ENCODE results near the gene METTL27.
A peak's percentile ranks its signal among the peaks of the same experiment; 100 is the strongest.
"Not testable (repeated sequence)": the region's sequence is repeated elsewhere in the genome, so short reads cannot be mapped to it uniquely, and the experiment has no call there.

The METTL27 gene

DNA sequence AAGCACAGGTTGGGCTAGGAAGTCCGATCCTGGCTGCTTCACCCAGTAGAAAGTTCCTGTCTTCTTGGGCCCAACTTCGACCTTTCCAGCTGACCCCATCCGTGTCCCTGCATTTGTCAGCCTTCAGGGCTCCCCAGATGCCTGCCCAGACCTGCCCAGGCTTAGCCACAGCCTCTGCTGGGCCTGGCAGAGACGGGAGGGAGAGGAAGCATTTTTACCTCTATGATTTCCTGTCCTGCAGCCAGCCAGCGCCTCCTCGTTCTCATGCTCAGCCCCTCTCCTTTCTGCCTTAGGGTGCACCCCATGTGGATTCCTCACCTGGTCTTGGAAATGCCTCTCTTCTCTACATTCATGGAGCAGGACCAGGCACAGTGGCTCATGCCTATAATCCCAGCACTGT is 3.7 kb downstream of the METTL27 start:
- DNase-seq, result peak; percentile 14

DNA sequence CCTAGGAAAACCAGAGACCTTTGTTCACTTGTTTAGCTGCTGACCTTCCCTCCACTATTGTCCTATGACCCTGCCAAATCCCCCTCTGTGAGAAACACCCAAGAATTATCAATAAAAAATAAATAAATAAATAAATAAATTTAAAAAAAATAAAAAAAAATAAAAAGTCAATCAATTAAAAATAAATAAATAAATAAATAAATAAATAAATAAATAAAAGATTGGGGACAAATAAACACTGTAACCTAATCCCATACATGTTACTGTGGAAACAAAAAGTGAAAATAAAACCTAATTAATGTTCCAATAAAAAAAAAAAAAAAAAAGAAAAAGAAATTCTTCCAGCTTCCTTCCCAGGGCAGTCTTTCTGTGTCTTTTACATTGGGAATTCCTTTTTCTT is 5.1 kb downstream of the METTL27 start:
- DNase-seq, result not testable (repeated sequence)

DNA sequence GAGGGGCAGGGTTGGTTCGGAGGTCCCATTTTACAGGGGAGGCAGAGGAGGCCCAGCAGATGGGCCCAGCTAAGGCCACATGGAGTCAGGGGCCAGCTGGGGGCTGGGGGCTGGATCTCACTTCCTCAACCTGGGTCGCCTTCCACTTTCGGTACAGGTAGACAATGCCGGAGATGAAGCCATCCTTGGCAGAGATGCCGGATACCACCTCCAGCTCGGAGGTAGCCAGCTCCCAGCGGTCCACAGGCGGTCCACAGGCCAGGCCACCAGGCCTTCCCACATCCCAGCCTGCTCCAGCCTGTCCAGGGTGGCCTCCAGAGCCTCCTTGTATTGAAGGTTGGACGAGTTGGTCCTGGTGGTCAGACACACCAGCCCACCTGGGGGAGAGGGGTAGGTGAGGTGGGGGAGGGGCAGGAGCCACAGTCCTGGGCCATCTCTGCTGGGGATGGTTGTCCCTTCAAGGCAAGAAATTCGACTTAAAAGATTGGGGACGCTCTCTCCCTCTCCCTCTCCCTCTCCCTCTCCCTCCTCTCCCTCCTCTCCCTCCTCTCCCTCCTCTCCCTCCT is 7.6 kb downstream of the METTL27 start:
- no peak for DNase-seq

DNA sequence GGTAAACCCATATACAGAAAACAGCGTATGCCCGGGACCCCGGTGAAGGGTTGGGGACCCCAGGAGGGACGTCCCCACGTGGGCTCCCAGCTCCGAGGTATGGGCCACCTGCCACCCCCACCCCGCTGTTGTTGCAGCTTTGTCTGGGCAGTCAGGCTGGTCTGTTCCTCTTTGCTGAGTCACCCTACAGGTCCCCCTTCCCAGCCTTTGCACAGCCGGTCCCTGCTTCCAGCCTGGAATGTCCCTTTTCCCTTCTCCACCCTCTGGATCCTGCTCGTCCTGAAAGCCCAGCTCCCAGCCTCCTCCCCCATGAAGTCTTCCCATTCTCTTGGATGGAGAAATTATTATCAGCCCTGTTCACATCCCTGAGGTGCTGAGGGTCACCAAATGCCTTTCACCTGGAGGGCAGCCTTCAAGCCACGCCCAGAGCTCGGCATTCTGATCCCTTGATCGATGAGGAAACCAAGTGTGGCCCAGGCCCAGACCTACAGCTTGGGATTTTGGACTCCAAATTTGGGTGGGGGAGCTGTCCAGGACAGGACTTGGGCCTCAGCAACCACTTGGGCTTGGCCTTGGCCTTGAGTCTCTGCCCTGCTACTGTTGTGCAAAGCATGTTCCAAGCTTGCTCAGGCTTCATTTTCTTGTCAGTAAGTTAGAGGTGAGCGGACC is 8.9 kb downstream of the METTL27 start:
- peak; percentile 61 for DNase-seq

DNA sequence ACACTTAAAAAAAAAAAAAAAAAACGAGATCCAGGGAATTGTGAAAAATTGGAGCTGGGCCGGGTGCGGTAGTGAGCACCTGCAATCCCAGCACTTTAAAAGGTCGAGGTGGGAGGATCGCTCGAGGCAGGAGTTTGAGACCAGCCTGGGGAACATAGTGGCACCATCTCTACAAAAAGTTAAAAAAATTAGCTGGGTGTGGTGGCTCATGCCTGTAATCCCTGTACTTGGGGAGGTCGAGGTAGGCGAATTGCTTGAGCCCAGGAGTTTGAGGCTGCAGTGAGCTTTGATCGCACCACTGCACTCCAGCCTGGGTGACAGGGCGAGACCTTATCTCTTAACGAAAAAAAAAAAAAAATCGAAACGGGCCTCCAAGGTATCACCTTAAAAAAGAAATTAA is 9.5 kb downstream of the METTL27 start:
- no peak for DNase-seq

DNA sequence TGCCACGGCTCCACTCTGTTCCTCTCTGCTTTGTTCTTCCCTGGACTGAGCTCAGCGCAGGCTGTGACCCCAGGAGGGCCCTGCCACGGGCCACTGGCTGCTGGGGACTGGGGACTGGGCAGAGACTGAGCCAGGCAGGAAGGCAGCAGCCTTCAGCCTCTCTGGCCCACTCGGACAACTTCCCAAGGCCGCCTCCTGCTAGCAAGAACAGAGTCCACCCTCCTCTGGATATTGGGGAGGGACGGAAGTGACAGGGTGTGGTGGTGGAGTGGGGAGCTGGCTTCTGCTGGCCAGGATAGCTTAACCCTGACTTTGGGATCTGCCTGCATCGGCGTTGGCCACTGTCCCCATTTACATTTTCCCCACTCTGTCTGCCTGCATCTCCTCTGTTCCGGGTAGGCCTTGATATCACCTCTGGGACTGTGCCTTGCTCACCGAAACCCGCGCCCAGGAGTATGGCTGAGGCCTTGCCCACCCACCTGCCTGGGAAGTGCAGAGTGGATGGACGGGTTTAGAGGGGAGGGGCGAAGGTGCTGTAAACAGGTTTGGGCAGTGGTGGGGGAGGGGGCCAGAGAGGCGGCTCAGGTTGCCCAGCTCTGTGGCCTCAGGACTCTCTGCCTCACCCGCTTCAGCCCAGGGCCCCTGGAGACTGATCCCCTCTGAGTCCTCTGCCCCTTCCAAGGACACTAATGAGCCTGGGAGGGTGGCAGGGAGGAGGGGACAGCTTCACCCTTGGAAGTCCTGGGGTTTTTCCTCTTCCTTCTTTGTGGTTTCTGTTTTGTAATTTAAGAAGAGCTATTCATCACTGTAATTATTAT is 10.3 kb downstream of the METTL27 start:
- peak; percentile 95 for DNase-seq

DNA sequence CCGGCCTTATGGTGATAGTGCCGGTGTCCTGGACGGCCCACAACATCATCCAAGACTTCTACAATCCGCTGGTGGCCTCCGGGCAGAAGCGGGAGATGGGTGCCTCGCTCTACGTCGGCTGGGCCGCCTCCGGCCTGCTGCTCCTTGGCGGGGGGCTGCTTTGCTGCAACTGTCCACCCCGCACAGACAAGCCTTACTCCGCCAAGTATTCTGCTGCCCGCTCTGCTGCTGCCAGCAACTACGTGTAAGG is 10.8 kb downstream of the METTL27 start:
- DNase-seq, result no peak

DNA sequence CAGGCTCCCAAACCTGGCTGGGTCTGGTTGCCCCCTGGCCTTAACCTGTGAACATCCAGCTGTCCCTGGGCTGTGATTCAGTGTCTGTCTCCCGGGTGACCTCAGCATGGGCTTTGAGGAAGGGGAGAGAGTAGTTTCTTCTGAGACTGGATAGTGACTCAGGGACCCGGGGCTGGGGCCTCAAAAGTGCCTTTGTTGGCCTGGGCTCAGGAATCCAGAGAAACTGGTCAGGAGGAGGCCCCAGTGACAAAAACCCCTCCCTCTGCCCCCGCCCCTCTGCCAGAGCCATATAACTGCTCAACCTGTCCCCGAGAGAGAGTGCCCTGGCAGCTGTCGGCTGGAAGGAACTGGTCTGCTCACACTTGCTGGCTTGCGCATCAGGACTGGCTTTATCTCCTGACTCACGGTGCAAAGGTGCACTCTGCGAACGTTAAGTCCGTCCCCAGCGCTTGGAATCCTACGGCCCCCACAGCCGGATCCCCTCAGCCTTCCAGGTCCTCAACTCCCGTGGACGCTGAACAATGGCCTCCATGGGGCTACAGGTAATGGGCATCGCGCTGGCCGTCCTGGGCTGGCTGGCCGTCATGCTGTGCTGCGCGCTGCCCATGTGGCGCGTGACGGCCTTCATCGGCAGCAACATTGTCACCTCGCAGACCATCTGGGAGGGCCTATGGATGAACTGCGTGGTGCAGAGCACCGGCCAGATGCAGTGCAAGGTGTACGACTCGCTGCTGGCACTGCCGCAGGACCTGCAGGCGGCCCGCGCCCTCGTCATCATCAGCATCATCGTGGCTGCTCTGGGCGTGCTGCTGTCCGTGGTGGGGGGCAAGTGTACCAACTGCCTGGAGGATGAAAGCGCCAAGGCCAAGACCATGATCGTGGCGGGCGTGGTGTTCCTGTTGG is 11.4 kb downstream of the METTL27 start, which contains the start of gene CLDN4:
CLDN4 (plus strand) TSS at position 316 of the 903 bp plus-strand sequence; CDS start at position 522, 206 bp downstream.
- peak; percentile 93 for DNase-seq

DNA sequence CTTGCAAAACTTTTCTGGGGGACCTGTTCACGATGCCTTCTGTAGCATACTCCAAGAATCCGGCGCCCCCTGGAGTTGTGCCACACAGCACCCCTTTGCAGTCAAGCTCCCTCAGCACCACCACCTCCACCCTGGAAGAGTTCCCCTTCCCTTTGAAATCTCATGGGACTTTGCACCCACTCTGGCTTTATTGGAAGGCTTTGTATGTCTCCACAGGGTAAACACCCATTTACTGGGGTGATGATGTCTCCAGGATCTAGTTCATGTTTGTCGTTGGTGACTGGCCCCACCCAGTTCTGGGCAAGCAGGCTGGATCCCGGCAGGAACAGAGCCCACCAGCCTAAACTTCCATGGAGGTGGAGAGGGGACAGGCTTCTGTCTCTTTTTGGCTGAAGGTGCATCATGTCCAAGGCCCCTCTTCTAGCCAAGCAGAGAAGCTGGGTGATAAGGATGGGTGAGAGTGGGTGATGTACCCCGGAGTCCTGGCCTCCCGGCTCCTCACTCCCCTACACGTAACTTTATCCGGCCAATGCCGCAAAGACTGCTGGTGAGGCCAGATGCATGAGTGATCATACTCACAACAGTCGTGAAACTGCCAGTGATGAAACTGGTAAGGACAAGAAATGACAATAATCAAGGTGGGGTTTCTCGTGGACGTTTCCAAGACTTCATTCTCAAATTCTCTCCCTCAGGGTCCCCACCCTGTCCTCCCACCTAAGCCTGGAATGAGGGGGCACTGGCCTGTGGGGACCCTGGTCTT is 12.2 kb downstream of the METTL27 start:
- DNase-seq, result peak; percentile 48

DNA sequence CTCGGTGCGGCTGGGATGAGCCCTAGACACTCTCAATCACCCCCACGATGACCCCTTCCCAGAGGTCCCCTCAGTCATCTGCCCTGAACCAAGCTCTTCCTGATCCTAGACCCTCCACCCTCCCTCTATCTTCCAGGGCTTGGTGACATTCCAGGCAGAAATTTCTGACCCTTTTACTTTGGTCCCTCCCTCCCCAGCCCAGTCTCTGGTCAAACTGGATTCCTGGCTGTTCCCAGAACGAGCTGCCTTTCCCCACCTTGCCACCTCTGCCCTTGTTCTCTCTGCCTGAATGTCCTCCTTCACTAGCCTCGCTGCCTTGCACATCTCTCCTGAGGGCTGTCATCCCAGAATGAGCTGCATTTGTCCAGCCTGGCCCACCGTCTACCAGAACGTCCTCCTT is 12.8 kb downstream of the METTL27 start:
- DNase-seq, result peak; percentile 48

DNA sequence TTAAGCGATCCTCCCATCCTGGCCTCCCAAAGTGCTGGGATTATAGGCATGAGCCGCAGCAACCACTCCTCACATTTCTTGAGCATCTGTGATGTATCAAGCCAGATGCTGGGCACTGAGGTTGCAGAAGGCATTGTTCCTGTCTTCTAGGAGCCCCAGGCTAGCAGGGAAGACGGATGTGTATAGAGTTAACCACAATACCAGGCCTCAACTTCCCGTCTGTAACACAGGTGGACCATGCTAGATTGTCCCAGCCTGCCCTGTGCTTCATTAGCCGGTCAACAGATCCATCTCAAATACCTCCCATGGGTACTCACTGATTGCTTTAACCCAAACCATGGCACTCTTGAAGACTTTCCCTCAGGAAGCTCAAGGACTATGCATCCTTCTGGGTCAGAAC is 13.3 kb downstream of the METTL27 start:
- DNase-seq, result no peak

DNA sequence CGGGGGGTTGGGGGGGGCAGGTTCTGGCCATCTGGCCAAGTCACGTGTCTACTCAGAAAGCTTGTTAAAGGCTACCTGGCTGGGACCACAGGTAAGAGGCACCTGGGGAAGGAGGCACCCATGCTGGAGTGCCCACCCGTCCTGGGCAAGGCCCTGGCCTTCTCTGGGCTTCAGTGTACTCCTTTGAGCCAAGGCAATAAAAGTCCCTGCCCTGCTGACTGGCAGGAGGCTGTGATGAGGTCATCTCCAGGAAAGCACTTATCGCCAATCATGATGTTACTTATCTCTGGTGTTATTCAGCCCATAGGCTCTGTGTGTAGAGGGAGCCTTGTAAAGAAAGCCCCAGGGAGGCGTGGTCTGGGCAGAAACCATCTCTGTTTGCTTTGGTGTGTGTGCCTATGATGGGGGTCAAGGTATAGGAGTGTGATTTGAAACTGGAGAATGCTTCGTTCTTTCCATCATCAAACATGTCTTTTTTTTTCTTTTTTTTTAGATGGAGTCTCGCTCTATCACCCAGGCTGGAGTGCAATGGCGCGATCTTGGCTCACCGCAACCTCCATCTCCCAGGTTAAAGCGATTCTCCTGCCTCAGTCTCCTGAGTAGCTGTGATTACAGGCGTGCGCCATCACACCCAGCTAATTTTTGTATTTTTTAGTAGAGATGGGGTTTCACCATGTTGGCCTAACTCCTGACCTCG is 14.1 kb downstream of the METTL27 start:
- DNase-seq, result peak; percentile 99

DNA sequence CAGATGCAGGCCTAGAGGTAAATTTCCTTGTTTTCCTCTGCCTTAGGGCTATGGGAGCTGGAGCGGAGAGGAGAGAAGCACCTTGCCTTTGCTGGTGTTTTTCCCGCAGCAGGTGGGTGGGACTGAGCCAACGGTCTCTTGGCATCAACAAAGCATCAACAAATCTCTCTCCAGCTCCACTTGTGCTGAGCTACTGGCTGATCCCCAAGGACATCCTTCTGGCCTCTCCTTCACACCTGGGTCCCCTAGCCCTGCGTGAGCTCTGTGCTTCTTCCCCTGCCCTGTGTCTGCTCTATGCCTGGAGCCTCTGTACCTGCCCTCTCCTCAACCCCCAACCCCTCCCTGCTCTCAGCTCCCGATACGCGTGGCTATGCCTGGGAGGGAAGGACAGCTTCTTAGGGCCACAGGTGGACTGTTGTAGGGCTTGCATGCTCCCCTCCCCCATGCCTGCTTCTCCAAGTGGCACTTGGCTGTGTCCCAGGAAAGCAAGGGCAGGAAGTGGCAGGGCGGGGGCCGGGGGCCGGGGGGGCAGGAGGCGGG is 14.7 kb downstream of the METTL27 start:
- peak; percentile 99 for DNase-seq

DNA sequence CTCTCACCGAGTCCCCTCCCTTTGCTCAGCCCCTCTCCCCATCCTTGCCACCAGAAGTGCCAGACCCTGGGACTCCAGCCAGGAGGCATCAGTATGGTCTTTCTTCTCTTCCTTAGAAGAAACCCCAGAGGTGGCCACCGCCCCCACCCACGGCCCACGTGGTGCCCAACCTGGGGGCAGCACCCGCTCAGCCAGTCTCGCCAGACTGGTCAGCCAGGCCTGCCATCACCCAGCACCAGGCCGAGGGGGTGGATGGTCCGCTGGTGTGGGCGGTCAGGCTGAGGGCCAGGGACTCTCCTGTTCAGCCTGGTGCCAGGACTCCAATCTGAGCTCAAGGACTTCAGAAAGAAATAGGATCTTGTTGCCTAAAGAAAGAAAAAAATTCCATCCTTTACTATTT is 17.3 kb downstream of the METTL27 start:
- DNase-seq, result no peak

DNA sequence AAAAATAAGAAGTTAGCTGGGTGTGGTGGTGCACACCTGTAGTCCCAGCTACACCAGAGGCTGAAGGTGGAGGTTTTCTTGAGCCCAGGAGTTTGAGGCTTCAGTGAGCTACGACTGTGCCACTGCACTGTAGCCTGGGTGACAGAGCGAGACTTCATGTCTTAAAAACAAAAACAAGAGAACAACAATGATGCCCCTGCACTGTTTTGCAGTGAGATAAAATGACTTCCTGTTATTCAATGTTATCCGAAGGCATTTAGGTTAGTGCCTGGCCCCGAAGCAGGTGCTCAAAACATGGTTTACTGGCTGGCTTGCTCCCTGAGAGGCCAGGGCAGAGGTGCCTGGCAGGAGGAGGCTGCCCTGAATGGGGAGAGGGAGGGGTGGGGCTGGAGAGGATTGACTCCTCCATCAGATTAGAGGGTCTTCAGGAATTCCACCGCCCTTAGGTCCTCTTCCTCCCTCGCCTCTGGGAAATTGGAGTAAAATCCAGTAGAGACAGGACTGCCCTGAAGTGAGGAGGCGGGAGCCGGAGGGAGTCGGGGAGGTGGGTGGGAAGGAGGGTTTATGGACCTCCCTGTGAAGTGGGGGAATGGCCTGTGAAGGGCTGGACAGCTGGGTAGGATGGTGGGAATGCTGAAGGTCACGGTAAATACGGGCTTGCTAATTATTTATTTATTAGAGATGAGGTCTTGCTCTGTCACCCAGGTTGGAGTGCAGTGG is 18.3 kb downstream of the METTL27 start:
- DNase-seq, result peak; percentile 31

DNA sequence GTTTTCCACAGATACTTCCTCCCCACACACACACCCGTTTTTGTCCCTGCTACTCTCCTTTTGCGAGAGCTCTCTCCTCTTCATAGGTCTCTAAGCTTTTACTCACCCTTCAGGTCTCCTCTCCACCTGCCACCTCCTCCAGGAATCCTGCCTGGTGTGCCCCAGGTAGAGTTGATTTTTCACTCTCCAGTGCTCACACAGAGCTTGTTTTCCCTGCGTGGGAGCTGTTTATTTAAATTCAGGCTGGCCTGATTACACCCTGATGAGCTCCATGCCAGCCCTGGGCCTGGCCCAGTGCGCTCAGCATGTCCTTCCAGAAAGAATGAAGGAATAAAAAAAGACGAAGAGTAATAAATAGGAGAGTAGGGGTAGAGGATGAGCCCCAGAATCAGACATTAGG is 19.1 kb downstream of the METTL27 start:
- DNase-seq, result no peak

DNA sequence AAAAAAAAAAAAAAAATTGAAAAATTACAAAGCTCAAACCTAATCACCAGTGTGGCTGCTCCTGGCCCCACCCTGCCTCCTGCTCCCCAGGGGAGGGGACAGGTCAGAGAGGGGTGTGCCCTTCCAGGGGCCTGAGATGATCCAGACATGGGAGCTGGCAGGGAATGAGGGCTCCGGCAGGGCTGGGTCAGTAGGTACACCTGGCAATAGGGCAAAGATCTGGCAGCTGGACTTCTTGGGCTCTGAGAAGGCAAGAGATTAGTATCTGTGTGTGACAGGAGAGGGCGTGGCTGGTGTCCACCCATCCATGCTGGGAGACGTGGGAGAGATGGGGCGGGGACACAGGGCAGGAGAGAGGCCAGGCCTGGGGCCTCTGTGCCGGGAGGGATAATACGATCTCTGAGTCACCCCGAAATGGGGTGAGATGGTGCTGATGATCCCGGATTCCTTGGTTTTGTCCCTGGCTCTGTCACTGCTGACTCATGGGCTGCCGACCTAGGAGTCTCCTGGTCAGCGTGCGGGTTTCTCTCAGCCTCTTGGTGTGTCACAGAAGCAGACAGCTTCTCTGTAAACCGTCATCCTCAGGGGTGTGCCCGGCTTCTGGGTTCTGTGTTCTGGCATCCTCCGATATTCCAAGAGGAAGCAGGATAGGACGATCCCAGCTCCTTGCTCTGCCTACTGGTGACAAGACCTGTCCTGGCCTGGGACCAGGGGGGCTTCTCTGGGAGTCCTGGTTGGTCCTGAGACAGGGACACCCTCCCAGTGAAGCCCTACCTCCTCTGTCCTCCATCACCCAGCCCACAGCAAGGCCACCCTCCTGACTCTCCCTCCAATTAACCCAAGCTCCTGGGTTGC is 19.8 kb downstream of the METTL27 start:
- DNase-seq, result peak; percentile 89

DNA sequence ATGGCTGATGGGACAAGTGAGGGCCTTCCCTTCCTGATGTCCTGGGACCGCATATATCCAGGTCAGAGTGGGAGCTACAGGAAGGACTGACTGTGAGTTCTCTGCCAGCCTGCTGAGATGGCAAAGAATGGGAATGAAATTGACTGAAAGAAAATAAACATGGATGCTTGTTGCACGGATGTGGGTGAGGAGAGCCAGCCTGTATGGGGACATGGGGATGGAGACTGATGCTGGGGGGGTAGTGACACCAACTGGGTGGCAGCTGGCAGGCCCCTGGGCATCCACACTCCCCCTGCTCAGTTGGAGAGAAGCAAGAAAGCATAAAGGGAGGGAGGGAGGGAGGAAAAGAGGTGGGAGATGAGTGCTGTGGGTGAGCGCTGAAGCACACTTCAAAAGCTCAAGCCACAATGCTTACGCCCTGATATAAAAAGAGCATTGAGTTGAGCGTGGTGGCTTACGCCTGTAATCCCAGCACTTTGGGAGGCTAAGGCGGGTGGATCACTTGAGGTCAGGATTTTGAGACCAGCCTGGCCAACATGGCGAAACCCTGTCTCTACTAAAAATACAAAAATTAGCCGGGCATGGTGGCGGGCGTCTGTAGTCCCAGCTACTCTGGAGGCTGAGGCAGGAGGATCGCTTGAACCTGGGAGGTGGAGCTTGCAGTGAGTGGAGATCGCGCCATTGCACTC is 20.6 kb downstream of the METTL27 start:
- peak; percentile 49 for DNase-seq

DNA sequence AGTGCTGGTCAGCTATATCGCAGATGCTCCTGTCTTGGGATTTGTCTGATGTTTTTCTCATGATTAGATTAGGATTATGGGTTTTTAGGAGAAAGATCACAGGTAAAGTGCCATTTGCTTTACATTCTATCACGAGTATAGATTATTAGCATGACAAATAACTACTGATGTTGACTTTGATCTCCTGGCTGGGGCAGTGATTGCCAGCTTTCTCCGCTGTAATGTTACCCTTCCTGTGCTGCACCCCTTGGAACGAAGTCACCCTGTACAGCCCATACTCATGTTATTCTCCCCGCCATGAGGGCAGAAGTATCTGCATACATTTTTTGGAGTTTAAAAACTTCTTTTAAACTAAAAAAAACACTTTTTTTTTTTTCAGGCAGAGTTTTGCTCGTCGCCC is 22.3 kb downstream of the METTL27 start:
- no peak for DNase-seq

Data from NCI-H510A treated with DMSO at 0.1 percent for 48 hours (cell line).